ENCODE data around the gene NUDT22.
"Not testable (repeated sequence)": the region's sequence is repeated elsewhere in the genome, so short reads cannot be mapped to it uniquely, and the experiment has no call there.

Gene NUDT22

GRCh38 chr11:64241491-64242374 lies 15.7 kb downstream of the NUDT22 start:
- DNase-seq (ENCODE audit: low read depth in 3 of 3): peak in 1 of 3 donors; percentile 99

DNA sequence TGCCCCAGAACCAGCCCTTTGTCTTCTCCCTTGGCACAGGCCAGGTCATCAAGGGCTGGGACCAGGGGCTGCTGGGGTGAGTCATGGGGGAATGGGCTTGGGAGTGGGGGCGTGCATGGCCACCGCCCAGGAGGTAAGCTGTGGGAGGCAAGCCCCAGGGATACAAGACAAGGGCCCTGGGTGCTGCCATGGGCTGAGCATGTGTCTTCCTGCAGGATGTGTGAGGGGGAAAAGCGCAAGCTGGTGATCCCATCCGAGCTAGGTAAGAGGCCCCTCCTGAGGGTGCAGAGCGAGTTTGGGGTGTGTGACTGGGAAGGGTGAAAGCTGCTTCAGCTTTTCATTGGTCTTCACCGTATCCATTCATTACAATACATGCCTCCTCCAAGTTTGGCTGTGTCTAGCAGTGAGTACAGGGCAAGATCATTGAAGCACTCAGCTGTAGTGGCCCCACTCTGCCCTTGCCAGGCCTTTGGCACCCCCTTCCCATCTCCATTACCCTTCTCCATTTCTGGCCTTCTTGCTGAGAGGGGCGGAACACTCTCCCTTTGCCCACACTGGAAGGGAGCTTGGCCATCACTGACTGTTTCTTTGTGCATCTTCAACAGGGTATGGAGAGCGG lies 17.3 kb downstream of the NUDT22 start:
- no peak for DNase-seq (ENCODE audit: low read depth in 3 of 3)

DNA sequence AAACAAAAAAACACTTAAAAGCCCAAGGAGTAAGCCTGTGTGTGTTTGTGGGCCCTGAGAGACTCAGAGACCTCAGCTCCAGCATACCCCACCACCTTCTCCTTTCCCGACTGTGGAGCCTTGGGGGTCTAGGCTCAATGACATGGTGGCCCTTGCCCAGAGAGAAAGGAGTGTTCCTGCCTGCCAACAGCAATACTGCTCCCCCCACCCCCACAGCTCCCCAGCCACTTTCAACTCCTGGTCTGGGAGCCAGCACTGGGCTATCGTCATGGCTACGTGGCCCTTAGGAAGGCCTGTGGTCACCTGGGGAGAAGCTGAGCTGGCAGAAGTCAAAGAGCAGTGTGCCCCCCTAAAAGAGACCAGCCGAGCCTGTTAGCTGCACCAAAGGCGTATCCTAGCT lies 18.0 kb downstream of the NUDT22 start:
- DNase-seq (ENCODE audit: low read depth in 3 of 3): no peak

DNA sequence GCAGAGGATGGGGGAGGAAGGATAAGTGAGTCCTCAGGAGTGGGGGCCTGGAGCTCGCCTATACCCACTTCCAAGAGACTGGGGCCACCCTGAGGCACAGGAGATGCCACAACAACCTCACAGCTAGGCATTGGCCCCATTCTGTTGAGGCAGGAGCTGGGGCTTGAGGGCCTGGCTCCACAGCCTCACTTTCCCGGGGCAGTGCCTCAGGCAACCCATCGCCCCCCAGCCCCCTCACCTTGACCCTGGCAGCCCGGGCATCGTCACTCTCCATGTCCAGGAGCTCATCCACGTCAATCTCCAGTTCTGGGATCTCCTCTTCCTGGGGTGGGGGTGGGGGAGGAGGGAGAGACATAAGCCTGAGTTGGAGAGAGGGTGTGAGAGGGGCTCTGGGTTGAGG lies 18.9 kb downstream of the NUDT22 start:
- no peak for DNase-seq (ENCODE audit: low read depth in 3 of 3)

GRCh38 chr11:64245401-64245796 lies 19.3 kb downstream of the NUDT22 start:
- DNase-seq (ENCODE audit: low read depth in 3 of 3): no peak

GRCh38 chr11:64245797-64246620 lies 19.9 kb downstream of the NUDT22 start:
- peak; percentile 61 to 77 (median 71) for DNase-seq (ENCODE audit: low read depth in 3 of 3)

DNA sequence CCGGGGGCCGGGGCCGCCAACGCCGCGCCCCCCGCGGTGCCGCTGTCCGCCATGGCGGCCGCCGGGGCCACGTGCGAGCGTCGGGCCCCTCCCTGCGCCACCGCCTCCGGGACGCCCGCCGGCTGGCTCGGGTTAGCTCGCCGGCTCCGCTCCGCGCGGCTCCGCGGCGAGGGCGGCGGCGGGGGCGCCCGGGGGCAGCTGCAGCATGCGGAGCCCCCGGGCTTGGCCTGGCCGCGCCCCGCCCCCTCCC lies 20.5 kb downstream of the NUDT22 start:
- not testable (repeated sequence) for DNase-seq (ENCODE audit: low read depth in 3 of 3)

- DNase-seq (ENCODE audit: low read depth in 3 of 3): peak; percentile 59 to 85 (median 60)
These were observed 21.0 kb downstream of the NUDT22 start, which contains the start of gene PPP1R14B for GRCh38 chr11:64246871-64247728. PPP1R14B (minus strand) TSS chr11:64246943; CDS start chr11:64246673, 270 bp downstream.

- no peak for DNase-seq (ENCODE audit: low read depth in 3 of 3)
These were observed 21.9 kb downstream of the NUDT22 start for GRCh38 chr11:64247729-64248531.

GRCh38 chr11:64248578-64248977 lies 22.5 kb downstream of the NUDT22 start:
- no peak for DNase-seq (ENCODE audit: low read depth in 3 of 3)

GRCh38 chr11:64249038-64249437 lies 23.0 kb downstream of the NUDT22 start:
- no peak for DNase-seq (ENCODE audit: low read depth in 3 of 3)

DNA sequence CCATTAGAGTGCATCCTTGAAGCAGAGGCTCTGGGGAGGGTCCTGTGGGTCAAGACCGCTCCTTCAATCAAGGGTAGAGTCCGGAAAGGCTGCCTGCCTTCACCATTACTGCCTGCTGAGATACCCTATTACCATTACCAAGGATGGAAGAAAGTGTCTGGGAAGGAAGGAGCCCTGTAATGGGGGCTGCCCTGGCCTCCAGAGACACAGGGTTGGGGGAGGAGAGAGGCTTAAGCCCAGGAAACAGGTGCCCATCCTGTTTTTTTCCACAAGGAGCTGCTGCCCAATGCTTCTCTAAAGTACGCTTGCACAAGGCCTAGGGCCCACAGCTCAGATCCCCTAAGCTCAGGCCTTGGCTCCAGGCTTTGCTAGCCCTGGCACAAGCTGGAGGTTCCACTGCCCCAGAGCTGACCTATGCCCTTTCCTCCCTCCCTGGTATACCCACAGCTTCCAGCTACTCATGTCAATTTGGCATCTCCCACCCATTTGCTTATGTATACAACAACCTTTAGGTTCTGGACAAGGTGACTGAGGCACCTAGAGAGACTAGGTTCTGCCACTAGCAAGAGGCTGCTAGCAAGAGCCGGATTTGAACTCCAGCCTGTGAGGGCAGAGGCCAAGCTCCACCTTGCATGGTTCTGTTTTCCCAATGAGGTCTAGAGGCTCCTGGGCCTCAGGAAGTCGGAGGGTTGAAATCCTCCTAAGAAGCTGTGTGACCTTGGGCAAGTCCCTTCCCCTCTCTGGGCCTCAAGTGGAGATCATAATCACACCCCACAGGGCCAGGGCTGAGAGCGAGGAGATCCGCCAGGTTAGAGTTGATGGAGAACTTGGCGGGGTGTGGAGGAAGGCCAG lies 23.7 kb downstream of the NUDT22 start:
- DNase-seq (ENCODE audit: low read depth in 3 of 3): no peak

DNA sequence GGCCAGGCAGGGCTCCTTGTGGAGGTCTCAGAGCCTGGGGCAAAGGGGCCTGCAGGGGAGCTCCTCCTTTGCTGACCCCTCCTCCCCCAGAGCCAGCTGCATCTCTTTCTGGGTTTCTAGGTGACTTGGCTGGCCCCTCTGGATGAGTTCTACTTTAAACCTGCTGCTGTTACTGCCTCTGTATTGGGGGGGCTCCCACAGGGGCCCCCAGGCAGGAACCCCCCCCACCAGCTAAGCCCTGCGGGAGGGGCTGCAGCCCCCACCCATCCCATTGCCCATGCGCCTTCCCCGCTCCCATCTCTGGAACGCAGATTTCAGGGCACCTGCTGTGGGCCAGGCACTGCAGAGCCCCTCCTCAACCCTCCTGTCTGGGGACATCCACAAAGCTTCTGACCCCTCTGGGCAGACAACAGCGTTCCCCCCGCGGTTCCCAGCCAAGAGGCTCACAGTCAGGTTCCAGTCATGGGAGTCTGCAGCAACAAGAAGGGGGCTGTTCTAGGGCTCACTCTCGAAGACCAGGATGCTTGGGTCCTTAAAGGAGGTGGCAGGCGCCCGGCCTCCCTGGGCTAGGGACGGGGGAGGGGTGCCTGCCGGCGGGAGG lies 24.4 kb downstream of the NUDT22 start:
- no peak for DNase-seq (ENCODE audit: low read depth in 3 of 3)

GRCh38 chr11:64251016-64251752 lies 25.1 kb downstream of the NUDT22 start, which contains the start of gene PLCB3:
PLCB3 (plus strand) TSS chr11:64251530; CDS start chr11:64251650, 120 bp downstream.
- peak in 1 of 3 donors; percentile 54 for DNase-seq (ENCODE audit: low read depth in 3 of 3)

DNA sequence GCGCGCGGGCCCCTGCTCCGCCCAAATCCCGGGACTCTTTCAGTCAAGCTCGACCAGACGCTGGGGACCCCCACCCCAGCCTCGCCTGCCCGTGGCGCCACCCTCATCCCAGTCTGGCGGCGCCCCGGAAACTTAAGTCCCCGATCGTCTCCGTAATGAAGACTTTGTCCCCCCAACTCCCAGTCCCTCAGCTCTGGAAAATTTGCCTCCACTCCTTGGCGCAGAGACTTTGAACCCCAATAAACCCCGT lies 25.6 kb downstream of the NUDT22 start:
- no peak for DNase-seq (ENCODE audit: low read depth in 3 of 3)

GRCh38 chr11:64252003-64252872 lies 26.2 kb downstream of the NUDT22 start:
- DNase-seq (ENCODE audit: low read depth in 3 of 3): no peak

DNA sequence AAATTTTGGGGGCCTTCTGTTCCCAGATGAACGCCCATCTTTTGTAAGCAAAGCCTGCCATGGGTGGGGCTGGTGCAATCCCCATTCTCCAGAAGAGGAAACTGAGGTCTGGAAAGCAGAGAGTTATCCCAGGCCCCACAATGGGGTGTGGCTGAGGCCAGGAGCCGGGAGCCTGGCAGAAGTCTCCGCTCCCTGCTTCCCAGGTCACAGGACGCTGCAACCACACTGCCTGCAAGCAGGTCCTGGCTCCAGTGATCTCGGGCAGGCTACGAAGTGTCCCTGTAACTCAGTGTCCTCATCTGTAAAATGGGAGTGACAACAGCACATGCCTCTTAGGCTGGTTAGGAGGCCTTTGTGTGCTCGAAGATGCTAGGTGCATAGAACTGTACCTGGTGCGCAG lies 27.0 kb downstream of the NUDT22 start:
- no peak for DNase-seq (ENCODE audit: low read depth in 3 of 3)

GRCh38 chr11:64253481-64253880 lies 27.4 kb downstream of the NUDT22 start:
- DNase-seq (ENCODE audit: low read depth in 3 of 3): no peak

All from stimulated activated CD4-positive, alpha-beta T cell treated with anti-CD3 and anti-CD28 coated beads, TNF-alpha, amount 100 ng/mL, for 48 hours (primary cell).